B cell (primary cell): ENCODE data around the gene VLDLR. TPM values are rescaled to one million over a fixed set of nuclear protein-coding genes. Genes with fewer than 3 reads are reported as not detected.

ENCODE experiments used
- ATAC-seq: fragments of 200-7000 bp; cut with Tn5 transposase; one replicate; pipeline ENCODE4 v1.10.0; 2021; ENCODE audit warnings: low read depth, mild to moderate bottlenecking, moderate number of reproducible peaks, moderate library complexity
- CTCF ChIA-PET: fragments of 350-600 bp; sonication (Branson Sonifier 250); formaldehyde crosslinking; loops from one replicate; lab custom pipeline; 2021; ENCODE audit warnings: antibody characterized with exemption, inconsistent platforms; lab: Charles Lee
- POLR2A ChIA-PET: fragments of 350-600 bp; sonication (Branson Sonifier 250); formaldehyde crosslinking; loops from one replicate; lab custom pipeline; 2021; ENCODE audit warnings: antibody characterized with exemption; lab: Charles Lee
- DNase-seq: peaks from one replicate; pipeline ENCODE4 v3.0.0; 2013
- H2AFZ ChIP-seq: 2 replicates; pipeline ENCODE4 v1.6.1; 2012; ENCODE audit warnings: mild to moderate bottlenecking, low read depth, low read length; ENCODE audit not compliant: insufficient read depth, poor library complexity, severe bottlenecking
- H3K27ac ChIP-seq, 2 donors: 1 replicate in 1 of 2; 2 replicates in 1 of 2; pipeline ENCODE4 v1.5.1; 2012 to 2013; ENCODE audit warnings: low read length in 2 of 2, mild to moderate bottlenecking in 2 of 2, moderate library complexity in 1 of 2
- H3K27me3 ChIP-seq, 4 experiments: fragments of 200-600 bp in 1 of 4; sonication (generic) in 1 of 4; replicated peaks in 1 of 4; 1 replicate in 2 of 4; 2 replicates in 2 of 4; pipeline versions ENCODE4 v1.6.1 to v1.7.0; 2013 to 2016; ENCODE audit warnings: low read length in 3 of 4, mild to moderate bottlenecking in 2 of 4, mixed read lengths in 1 of 4, moderate library complexity in 1 of 4; ENCODE audit not compliant: insufficient read depth in 4 of 4, control insufficient read depth in 3 of 4; ENCODE audit errors: control extremely low read depth in 1 of 4
- H3K36me3 ChIP-seq, 2 experiments: replicated peaks in 1 of 2; 1 replicate in 1 of 2; 2 replicates in 1 of 2; pipeline versions ENCODE4 v1.6.1 to v1.7.1; 2013; ENCODE audit warnings: low read length in 1 of 2; ENCODE audit not compliant: insufficient read depth in 2 of 2, control insufficient read depth in 1 of 2; ENCODE audit errors: control extremely low read depth in 1 of 2, extremely low read depth in 1 of 2
- H3K4me1 ChIP-seq, 2 donors: fragments of 200-600 bp in 1 of 2; sonication (generic) in 1 of 2; 1 replicate in 1 of 2; 2 replicates in 1 of 2; pipeline versions ENCODE4 v1.5.1 to v1.6.1; 2013 to 2017; ENCODE audit warnings: low read length in 2 of 2; ENCODE audit not compliant: control insufficient read depth in 2 of 2, insufficient read depth in 2 of 2
- H3K4me2 ChIP-seq: replicated peaks from 2 replicates; pipeline ENCODE3; 2012; ENCODE audit warnings: mild to moderate bottlenecking, low read depth, low read length; ENCODE audit not compliant: poor library complexity, severe bottlenecking
- H3K4me3 ChIP-seq, 5 experiments: fragments of 200-600 bp in 1 of 5; sonication (generic) in 1 of 5; 1 replicate in 3 of 5; 2 replicates in 2 of 5; pipeline versions ENCODE4 v1.5.1 to v1.7.0; 2011 to 2016; ENCODE audit warnings: low read length in 4 of 5, mild to moderate bottlenecking in 4 of 5, low read depth in 2 of 5, control low read depth in 1 of 5, moderate library complexity in 1 of 5; ENCODE audit not compliant: insufficient read depth in 1 of 5; ENCODE audit errors: control extremely low read depth in 1 of 5, extremely low read depth in 1 of 5
- H3K79me2 ChIP-seq: fragments of 200-600 bp; sonication (generic); one replicate; pipeline ENCODE4 v1.6.0; 2016; ENCODE audit warnings: low read length; ENCODE audit not compliant: control insufficient read depth, insufficient read depth
- H3K9ac ChIP-seq: fragments of 200-600 bp; sonication (generic); 2 replicates; pipeline ENCODE4 v1.6.1; 2017; ENCODE audit warnings: mild to moderate bottlenecking, low read length, moderate library complexity
- H3K9me3 ChIP-seq, 3 donors: one replicate each; pipeline versions ENCODE4 v1.6.1 to v1.7.1; 2013; ENCODE audit warnings: low read length in 2 of 3; ENCODE audit not compliant: control insufficient read depth in 2 of 3, insufficient read depth in 1 of 3; ENCODE audit errors: control extremely low read depth in 1 of 3
- H4K20me1 ChIP-seq: 2 replicates; pipeline ENCODE4 v1.6.0; 2012; ENCODE audit warnings: mild to moderate bottlenecking, low read length; ENCODE audit not compliant: insufficient read depth, control insufficient read depth, poor library complexity, severe bottlenecking
- H3K27ac Mint-ChIP-seq: one replicate; pipeline ENCODE4 v1.8.0; 2021; ENCODE audit warnings: mixed read lengths
- H3K27me3 Mint-ChIP-seq: one replicate; pipeline ENCODE4 v1.8.0; 2021; ENCODE audit warnings: mixed read lengths
- H3K4me1 Mint-ChIP-seq: one replicate; pipeline ENCODE4 v1.8.0; 2021; ENCODE audit warnings: mixed read lengths
- H3K4me3 Mint-ChIP-seq: one replicate; pipeline ENCODE4 v1.8.0; 2021; ENCODE audit warnings: mixed read lengths
- H3K9me3 Mint-ChIP-seq: one replicate; pipeline ENCODE4 v1.8.0; 2022; ENCODE audit warnings: mixed read lengths; ENCODE audit not compliant: insufficient read depth
- CTCF ChIP-seq: fragments of 200-600 bp; IDR thresholded peaks from one replicate; pipeline ENCODE4 v1.8.0; 2022; ENCODE audit warnings: antibody characterized with exemption, mild to moderate bottlenecking
- EZH2 ChIP-seq: IDR thresholded peaks from 2 replicates; pipeline ENCODE4 v1.6.1; 2012; ENCODE audit warnings: borderline replicate concordance, low read depth, mild to moderate bottlenecking, moderate library complexity, low read length; ENCODE audit not compliant: insufficient read depth, poor library complexity, severe bottlenecking
- WGBS: methylation state at CpG from one replicate; pipeline ENCODE4 v1.1.5; 2013; ENCODE audit warnings: missing lambda C conversion rate; ENCODE audit not compliant: insufficient coverage; 5-methylcytosine and 5-hydroxymethylcytosine counted together
- intact Hi-C: fragments of 100-400 bp; cut with micrococcal nuclease; formaldehyde crosslinking; loops from one replicate; pipeline ENCODE4 v1.10.0; 2022
- polyA plus RNA-seq: library from polyadenylated mRNA; depleted of rRNA; stranded (reverse); fragments of >200 nt; gene quantifications from 2 replicates; pipeline ENCODE4 v1.2.3, GENCODE V29; 2012
- total RNA-seq, 2 donors: library from RNA; stranded (reverse); fragments of 120-200 nt in 1 of 2; gene quantifications; 1 replicate in 1 of 2; 2 replicates in 1 of 2; pipeline versions ENCODE4 v1.2.3 to v1.2.4, GENCODE V29; 2013 to 2022

VLDLR gene
- total and polyA plus RNA-seq, 2 donors (not counting 1 experiment from before 2014, with no cell fraction given): 0.03 TPM; not detected in 1

GRCh38 chr9:2576631-2577030 lies 45.0 kb upstream of the VLDLR start:
- H3K4me2 ChIP-seq: no peak overlapping the region
- H3K9ac ChIP-seq: no peak overlapping the region
- no peak for ATAC-seq
- H3K4me1 Mint-ChIP-seq: no peaks in the 10 kb centered on the region
- CTCF ChIA-PET: no interaction called here
- no peaks in the 10 kb centered on the region for H3K9me3 ChIP-seq
- H4K20me1 ChIP-seq: no peaks in the 10 kb centered on the region
- H3K27ac ChIP-seq: no peak overlapping the region
- no peak overlapping the region for H3K27ac Mint-ChIP-seq
- H3K4me3 Mint-ChIP-seq: no peak overlapping the region
- TF ChIP-seq EZH2 (no peak), CTCF (no peak)
- intact Hi-C loops: no loop called here
- no peak overlapping the region for H2AFZ ChIP-seq
- no peak for DNase-seq
- no CpG with 5 or more reads among the region's 2 CpGs for WGBS
- no peaks in the 10 kb centered on the region for H3K79me2 ChIP-seq
- H3K9me3 Mint-ChIP-seq: no peaks in the 10 kb centered on the region
- no peak overlapping the region for H3K4me3 ChIP-seq
- H3K27me3 Mint-ChIP-seq: peaks cover 8% of the 10 kb centered on the region
- POLR2A ChIA-PET: no interaction called here
- H3K27me3 ChIP-seq: no peaks in the 10 kb centered on the region
- H3K36me3 ChIP-seq: no peaks in the 10 kb centered on the region
- H3K4me1 ChIP-seq: no peaks in the 10 kb centered on the region

- Histone ChIP-seq H3K36me3 (no peaks in the 10 kb centered on the region), H3K79me2 (no peaks in the 10 kb centered on the region), H3K4me1 (no peaks in the 10 kb centered on the region), H3K9ac (no peak overlapping the region), H3K9me3 (peaks cover 0 to 5% (median 0%) of the 10 kb centered on the region in 3 donors), H3K4me3 (no peak overlapping the region), H3K27me3 (peaks cover 0 to 2% (median 0%) of the 10 kb centered on the region in 4 experiments), H2AFZ (no peak overlapping the region), H4K20me1 (no peaks in the 10 kb centered on the region), H3K27ac (no peak overlapping the region), H3K4me2 (no peak overlapping the region)
- Mint-ChIP-seq H3K4me3 (no peak overlapping the region), H3K9me3 (no peaks in the 10 kb centered on the region), H3K27me3 (peaks cover 17% of the 10 kb centered on the region), H3K27ac (no peak overlapping the region), H3K4me1 (no peaks in the 10 kb centered on the region)
- no peak for DNase-seq
- intact Hi-C loops: no loop called here
- TF ChIP-seq CTCF: no peak
- no peak for TF ChIP-seq EZH2
- no peak for ATAC-seq
- 82% methylated on average over 13 of the region's 13 CpGs for WGBS
- ChIA-PET POLR2A (no interaction called here), CTCF (no interaction called here)
These were observed 38.1 kb upstream of the VLDLR start for GRCh38 chr9:2583308-2584013.
